Central memory CD8-positive, alpha-beta T cell (primary cell): ENCODE results near the gene KRT80.

Experiments
- ATAC-seq: fragments of 150-1000 bp; cut with Tn5 transposase; replicated peaks from 2 replicates; pipeline ENCODE4 v1.10.0; 2022; ENCODE audit warnings: mild to moderate bottlenecking, moderate FRiP score, moderate number of reproducible peaks; ENCODE audit not compliant: poor library complexity, severe bottlenecking; ENCODE audit errors: extremely low read depth
- DNase-seq, 2 donors: peaks; one replicate each; pipeline ENCODE4 v3.0.0; 2021; ENCODE audit warnings: low spot score in 2 of 2
- H3K27ac Mint-ChIP-seq: one replicate; pipeline ENCODE4 v1.8.0; 2022; ENCODE audit warnings: low read depth, mild to moderate bottlenecking, moderate library complexity, mixed read lengths
- H3K27me3 Mint-ChIP-seq: one replicate; pipeline ENCODE4 v1.8.0; 2022; ENCODE audit warnings: mixed read lengths
- H3K36me3 Mint-ChIP-seq: one replicate; pipeline ENCODE4 v1.8.0; 2022; ENCODE audit warnings: mild to moderate bottlenecking, moderate library complexity, mixed read lengths; ENCODE audit not compliant: insufficient read depth
- H3K4me1 Mint-ChIP-seq: one replicate; pipeline ENCODE4 v1.8.0; 2022; ENCODE audit warnings: mixed read lengths
- H3K4me3 Mint-ChIP-seq: one replicate; pipeline ENCODE4 v1.8.0; 2022; ENCODE audit warnings: mild to moderate bottlenecking, moderate library complexity, mixed read lengths
- H3K9me3 Mint-ChIP-seq: one replicate; pipeline ENCODE4 v1.8.0; 2022; ENCODE audit warnings: mixed read lengths

KRT80 gene

GRCh38 chr12:52172956-52173355 lies 18.9 kb downstream of the KRT80 start:
- Mint-ChIP-seq H3K36me3 (no peaks in the 10 kb centered on the region), H3K27ac (no peak overlapping the region), H3K27me3 (peaks cover 8% of the 10 kb centered on the region), H3K9me3 (no peaks in the 10 kb centered on the region), H3K4me3 (no peak overlapping the region), H3K4me1 (no peaks in the 10 kb centered on the region)
- DNase-seq (no peak), ATAC-seq (no peak)

DNA sequence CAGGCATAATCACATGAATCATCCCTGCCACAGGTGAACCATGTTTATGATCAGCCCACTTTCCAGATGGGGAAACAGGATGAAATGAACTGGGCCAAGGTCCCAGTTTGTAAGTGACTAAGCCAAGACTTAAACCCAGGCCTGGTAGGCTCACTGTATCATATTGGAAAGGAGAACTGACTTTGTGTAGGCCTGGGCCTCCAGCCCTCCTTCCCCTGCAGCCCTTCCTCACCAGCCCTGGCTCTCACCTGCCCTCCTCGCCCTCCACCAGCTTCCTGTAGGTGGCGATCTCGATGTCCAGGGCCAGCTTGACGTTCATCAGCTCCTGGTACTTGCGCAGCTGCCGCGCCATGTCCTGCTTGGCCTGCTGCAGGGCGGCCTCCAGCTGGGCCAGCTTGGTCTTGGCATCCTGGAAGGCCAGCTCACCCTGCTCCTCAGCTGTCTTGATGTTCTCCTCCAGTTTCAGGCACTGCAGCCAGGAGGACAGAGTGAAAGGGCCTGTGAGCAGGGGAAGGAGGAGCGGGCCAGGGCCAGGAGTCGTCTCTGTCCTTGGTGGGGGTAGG lies 19.8 kb downstream of the KRT80 start:
- DNase-seq (no peak), ATAC-seq (no peak)
- no peak overlapping the region for H3K4me3 Mint-ChIP-seq
- H3K9me3 Mint-ChIP-seq, result no peaks in the 10 kb centered on the region
- H3K27me3 Mint-ChIP-seq, result peaks cover 8% of the 10 kb centered on the region
- no peak overlapping the region for H3K27ac Mint-ChIP-seq
- no peaks in the 10 kb centered on the region for H3K36me3 Mint-ChIP-seq
- no peaks in the 10 kb centered on the region for H3K4me1 Mint-ChIP-seq

DNA sequence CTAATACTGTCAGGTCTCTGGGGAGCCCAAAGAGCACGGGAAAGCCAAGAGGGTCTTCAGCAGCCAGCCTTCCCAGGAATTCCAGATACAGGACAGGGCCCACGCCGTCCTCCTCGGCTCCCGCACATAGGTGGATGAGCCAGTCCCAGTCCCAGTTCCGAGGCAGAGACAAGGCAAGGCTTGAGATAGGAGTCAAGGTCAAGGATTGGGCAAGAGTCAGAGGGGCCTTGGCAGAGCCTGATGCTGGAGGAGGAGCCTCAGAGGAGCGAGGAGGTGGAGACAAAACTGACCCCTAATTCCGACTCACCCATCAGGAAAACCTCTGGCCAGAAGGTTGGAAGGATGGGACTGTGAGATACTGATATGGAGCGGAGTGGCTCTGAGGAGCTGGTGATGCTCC lies 21.0 kb downstream of the KRT80 start:
- Mint-ChIP-seq H3K4me3 (no peak overlapping the region), H3K9me3 (no peaks in the 10 kb centered on the region), H3K4me1 (no peaks in the 10 kb centered on the region), H3K36me3 (no peaks in the 10 kb centered on the region), H3K27ac (no peak overlapping the region), H3K27me3 (peaks cover 8% of the 10 kb centered on the region)
- DNase-seq, result no peak
- ATAC-seq, result no peak

- Mint-ChIP-seq H3K36me3 (no peaks in the 10 kb centered on the region), H3K27ac (no peak overlapping the region), H3K4me1 (no peaks in the 10 kb centered on the region), H3K27me3 (peaks cover 8% of the 10 kb centered on the region), H3K9me3 (no peaks in the 10 kb centered on the region), H3K4me3 (no peak overlapping the region)
- DNase-seq (no peak), ATAC-seq (no peak)
Measured at GRCh38 chr12:52169886-52170285, 21.9 kb downstream of the KRT80 start.

- Mint-ChIP-seq H3K4me1 (no peaks in the 10 kb centered on the region), H3K9me3 (no peaks in the 10 kb centered on the region), H3K4me3 (no peak overlapping the region), H3K27me3 (peaks cover 8% of the 10 kb centered on the region), H3K36me3 (no peaks in the 10 kb centered on the region), H3K27ac (no peak overlapping the region)
- no peak for DNase-seq
- no peak for ATAC-seq
Measured at GRCh38 chr12:52168019-52168717, 23.6 kb downstream of the KRT80 start.

DNA sequence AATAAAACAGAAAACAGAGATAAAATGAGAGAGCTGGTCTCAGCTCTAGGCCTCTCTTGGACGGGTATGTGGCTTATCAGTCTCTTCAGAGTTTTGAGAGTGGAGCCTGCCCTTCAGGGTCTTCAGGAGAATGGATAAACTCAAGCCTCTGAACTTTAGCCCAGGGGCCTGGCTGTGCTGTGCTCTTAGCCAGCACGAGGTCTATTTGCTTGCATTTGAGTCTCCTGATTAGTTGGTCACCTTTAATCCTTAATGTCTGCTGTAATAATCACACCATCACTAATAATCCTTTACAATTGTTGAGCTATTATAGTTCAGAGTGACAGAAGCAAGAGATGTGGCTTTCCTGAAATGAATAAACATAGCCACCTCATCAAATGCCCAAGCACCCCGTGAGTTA lies 24.3 kb downstream of the KRT80 start:
- no peaks in the 10 kb centered on the region for H3K36me3 Mint-ChIP-seq
- no peaks in the 10 kb centered on the region for H3K9me3 Mint-ChIP-seq
- peaks cover 8% of the 10 kb centered on the region for H3K27me3 Mint-ChIP-seq
- DNase-seq (no peak), ATAC-seq (no peak)
- H3K4me3 Mint-ChIP-seq, result no peak overlapping the region
- no peaks in the 10 kb centered on the region for H3K4me1 Mint-ChIP-seq
- no peak overlapping the region for H3K27ac Mint-ChIP-seq

DNA sequence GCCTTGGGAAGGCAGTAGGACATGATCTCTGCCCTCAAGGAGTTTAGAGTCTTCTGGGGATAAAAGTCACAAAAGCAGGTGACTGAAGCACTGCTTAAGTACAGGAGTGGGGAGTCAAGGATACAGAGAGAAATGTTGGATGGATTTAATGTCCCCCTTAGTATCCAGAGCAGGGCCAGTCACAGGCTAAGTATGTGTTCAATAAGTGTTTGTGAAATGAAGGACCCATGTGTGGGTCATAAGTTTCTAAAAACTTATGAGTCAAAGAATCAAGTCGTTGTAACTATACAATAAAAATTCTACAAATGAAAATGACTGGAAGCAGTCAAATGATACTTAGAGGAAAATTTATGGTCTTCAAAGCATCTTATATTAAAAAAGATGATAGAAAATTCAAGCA lies 25.1 kb downstream of the KRT80 start:
- ATAC-seq (no peak), DNase-seq (no peak)
- Mint-ChIP-seq H3K36me3 (no peaks in the 10 kb centered on the region), H3K9me3 (no peaks in the 10 kb centered on the region), H3K27me3 (peaks cover 8% of the 10 kb centered on the region), H3K27ac (no peak overlapping the region), H3K4me3 (no peak overlapping the region), H3K4me1 (peaks cover 8% of the 10 kb centered on the region)

GRCh38 chr12:52165096-52165855 lies 26.5 kb downstream of the KRT80 start:
- H3K9me3 Mint-ChIP-seq, result no peaks in the 10 kb centered on the region
- H3K27me3 Mint-ChIP-seq, result peaks cover 3% of the 10 kb centered on the region
- H3K36me3 Mint-ChIP-seq, result no peaks in the 10 kb centered on the region
- no peak overlapping the region for H3K27ac Mint-ChIP-seq
- H3K4me1 Mint-ChIP-seq, result peaks cover 12% of the 10 kb centered on the region
- H3K4me3 Mint-ChIP-seq, result no peak overlapping the region
- DNase-seq, result no peak
- ATAC-seq, result no peak

DNA sequence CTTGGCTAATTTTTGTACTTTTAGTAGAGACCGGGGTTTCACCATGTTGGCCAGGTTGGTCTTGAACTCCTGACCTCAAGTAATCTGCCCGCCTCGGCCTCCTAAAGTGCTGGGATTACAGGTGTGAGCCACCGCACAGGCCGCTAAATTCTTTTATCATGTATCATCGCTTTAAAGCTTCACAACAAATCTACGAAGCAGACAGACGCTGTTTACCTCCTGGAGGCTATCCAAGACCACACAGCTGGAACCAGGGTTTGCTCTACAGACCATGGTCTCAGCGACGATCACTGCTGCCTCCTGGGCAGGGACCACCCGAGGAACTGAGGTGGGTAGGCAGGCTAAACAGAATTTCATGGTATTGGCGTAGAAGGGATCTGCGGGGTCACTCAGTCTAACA lies 27.2 kb downstream of the KRT80 start:
- Mint-ChIP-seq H3K36me3 (no peaks in the 10 kb centered on the region), H3K27ac (no peak overlapping the region), H3K4me1 (peaks cover 12% of the 10 kb centered on the region), H3K27me3 (no peaks in the 10 kb centered on the region), H3K9me3 (no peaks in the 10 kb centered on the region), H3K4me3 (no peak overlapping the region)
- DNase-seq (no peak), ATAC-seq (no peak)

- Mint-ChIP-seq H3K27me3 (no peaks in the 10 kb centered on the region), H3K9me3 (no peaks in the 10 kb centered on the region), H3K36me3 (no peaks in the 10 kb centered on the region), H3K4me1 (peaks cover 12% of the 10 kb centered on the region), H3K27ac (no peak overlapping the region), H3K4me3 (no peak overlapping the region)
- ATAC-seq (no peak), DNase-seq (no peak)
Measured at GRCh38 chr12:52162981-52163380, 28.8 kb downstream of the KRT80 start.

DNA sequence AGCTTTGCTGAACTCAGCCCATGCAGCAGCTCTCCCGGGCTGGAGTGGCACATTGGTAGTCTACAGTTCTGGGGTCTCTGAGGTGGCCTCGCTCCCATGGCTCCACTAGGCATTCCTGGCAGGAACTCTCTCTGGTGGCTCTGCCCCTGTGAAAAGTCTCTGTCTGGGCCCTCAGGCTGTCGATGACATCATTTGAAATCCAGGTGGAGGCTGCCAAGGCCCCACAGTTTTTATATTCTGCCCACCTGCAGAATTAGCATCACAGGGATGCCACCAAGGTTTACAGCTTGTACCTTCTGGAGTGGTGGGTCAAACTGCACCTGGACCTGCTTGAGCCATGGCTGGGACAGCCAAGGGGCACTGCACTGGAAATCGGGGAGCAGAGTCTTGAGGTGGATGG lies 31.6 kb downstream of the KRT80 start:
- DNase-seq, result no peak
- Mint-ChIP-seq H3K27ac (no peak overlapping the region), H3K4me3 (no peak overlapping the region), H3K36me3 (no peaks in the 10 kb centered on the region), H3K27me3 (no peaks in the 10 kb centered on the region), H3K4me1 (peaks cover 13% of the 10 kb centered on the region), H3K9me3 (no peaks in the 10 kb centered on the region)
- ATAC-seq, result no peak

DNA sequence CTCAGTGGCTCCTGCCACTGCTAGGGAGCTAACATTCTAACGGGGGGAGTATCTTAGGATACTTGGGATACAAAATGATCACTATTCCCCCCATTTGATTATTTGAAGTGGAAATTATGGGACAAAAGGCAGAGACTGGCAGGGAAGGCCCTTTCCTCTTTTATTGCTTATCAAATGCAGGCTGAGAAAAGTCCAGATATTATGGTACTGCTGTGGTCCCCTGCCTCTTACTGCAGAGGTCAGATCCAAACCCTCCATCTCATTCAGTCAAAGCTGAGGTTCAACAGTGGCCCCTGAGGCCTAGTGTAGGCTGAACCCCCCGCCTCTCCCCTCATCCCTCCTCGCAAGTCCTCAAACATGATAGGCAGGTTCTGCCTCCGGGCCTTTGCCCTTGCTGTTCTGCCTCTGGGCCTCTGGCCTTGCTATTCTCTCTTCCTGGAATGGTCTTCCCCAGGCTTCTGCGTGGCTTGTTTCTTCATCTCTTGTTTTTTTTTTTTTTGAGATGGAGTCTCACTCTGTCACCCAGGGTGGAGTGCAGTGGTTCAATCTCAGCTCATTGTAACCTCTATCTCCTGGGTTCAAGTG lies 34.2 kb downstream of the KRT80 start:
- Mint-ChIP-seq H3K27me3 (no peaks in the 10 kb centered on the region), H3K9me3 (no peaks in the 10 kb centered on the region), H3K4me3 (no peak overlapping the region), H3K36me3 (no peaks in the 10 kb centered on the region), H3K4me1 (peaks cover 17% of the 10 kb centered on the region), H3K27ac (no peak overlapping the region)
- ATAC-seq (no peak), DNase-seq (no peak)
